GM19438 (cell line): Measurements from ENCODE around the gene AXDND1.
"Not testable (repeated sequence)": the region's sequence is repeated elsewhere in the genome, so short reads cannot be mapped to it uniquely, and the experiment has no call there.

ENCODE experiments used
- ATAC-seq: cut with Tn5 transposase; IDR thresholded peaks from one replicate; pipeline ENCODE4 v1.9.1; 2021; ENCODE audit warnings: low read depth; ENCODE audit not compliant: unreplicated experiment

Gene AXDND1

GRCh38 chr1:179459606-179460206 lies 93.9 kb downstream of the AXDND1 start:
- ATAC-seq, result not testable (repeated sequence)

- not testable (repeated sequence) for ATAC-seq
Observed at GRCh38 chr1:179465661-179466060, 99.9 kb downstream of the AXDND1 start.

GRCh38 chr1:179474713-179475112 lies 108.9 kb downstream of the AXDND1 start:
- ATAC-seq, result no peak

- ATAC-seq, result no peak
Observed at GRCh38 chr1:179476484-179476883, 110.7 kb downstream of the AXDND1 start.

GRCh38 chr1:179478370-179478769 lies 112.6 kb downstream of the AXDND1 start:
- ATAC-seq, result no peak

GRCh38 chr1:179490611-179491010 lies 124.8 kb downstream of the AXDND1 start:
- no peak for ATAC-seq

GRCh38 chr1:179493323-179493722 lies 127.6 kb downstream of the AXDND1 start:
- ATAC-seq, result no peak

GRCh38 chr1:179506199-179506598 lies 140.4 kb downstream of the AXDND1 start:
- ATAC-seq, result no peak

- no peak for ATAC-seq
Observed at GRCh38 chr1:179509384-179509783, 143.6 kb downstream of the AXDND1 start.

GRCh38 chr1:179510038-179510437 lies 144.3 kb downstream of the AXDND1 start:
- ATAC-seq, result no peak

GRCh38 chr1:179516976-179517705 lies 151.4 kb downstream of the AXDND1 start:
- no peak for ATAC-seq

GRCh38 chr1:179518544-179518943 lies 152.8 kb downstream of the AXDND1 start:
- ATAC-seq, result not testable (repeated sequence)

- no peak for ATAC-seq
Observed at GRCh38 chr1:179529482-179530195, 163.9 kb downstream of the AXDND1 start.

- no peak for ATAC-seq
Observed at GRCh38 chr1:179530352-179530751, 164.6 kb downstream of the AXDND1 start.

GRCh38 chr1:179541774-179542173 lies 176.0 kb downstream of the AXDND1 start:
- ATAC-seq, result no peak

- no peak for ATAC-seq
Observed at GRCh38 chr1:179545321-179545720, 179.6 kb downstream of the AXDND1 start.

- ATAC-seq, result no peak
Observed at GRCh38 chr1:179547021-179547535, 181.3 kb downstream of the AXDND1 start.

GRCh38 chr1:179548666-179549367 lies 183.0 kb downstream of the AXDND1 start:
- ATAC-seq, result no peak

- no peak for ATAC-seq
Observed at GRCh38 chr1:179549368-179549700, 183.6 kb downstream of the AXDND1 start.

- ATAC-seq, result no peak
Observed at GRCh38 chr1:179550746-179551682, 185.2 kb downstream of the AXDND1 start.
